NCI-H2171 treated with DMSO at 0.1 percent for 48 hours (cell line): ENCODE measurements around the gene AOPEP.
"Not testable (repeated sequence)": the region's sequence is repeated elsewhere in the genome, so short reads cannot be mapped to it uniquely, and the experiment has no call there.

ENCODE experiments used
- DNase-seq: peaks from one replicate; lab custom pipeline; 2025; lab: John Stamatoyannopoulos, UW

The AOPEP gene

GRCh38 chr9:94956731-94957130, 230.2 kb downstream of the AOPEP start:
- DNase-seq: peak; percentile 82

- no peak for DNase-seq
Measured at GRCh38 chr9:94960964-94961363, 234.5 kb downstream of the AOPEP start.

GRCh38 chr9:94961870-94962269, 235.4 kb downstream of the AOPEP start:
- DNase-seq: no peak

GRCh38 chr9:94965631-94966030, 239.1 kb downstream of the AOPEP start:
- DNase-seq: not testable (repeated sequence)

GRCh38 chr9:94966046-94966445, 239.5 kb downstream of the AOPEP start:
- DNase-seq: not testable (repeated sequence)

- no peak for DNase-seq
Measured at GRCh38 chr9:94967482-94967881, 241.0 kb downstream of the AOPEP start.

- DNase-seq: peak; percentile 96
Measured at GRCh38 chr9:94971378-94972131, 245.1 kb downstream of the AOPEP start.

- no peak for DNase-seq
Measured at GRCh38 chr9:94973451-94973941, 247.0 kb downstream of the AOPEP start.

GRCh38 chr9:94974154-94974879, 247.8 kb downstream of the AOPEP start:
- no peak for DNase-seq

- no peak for DNase-seq
Measured at GRCh38 chr9:94975480-94975879, 249.0 kb downstream of the AOPEP start.

GRCh38 chr9:94976077-94976476, 249.6 kb downstream of the AOPEP start:
- no peak for DNase-seq

- no peak for DNase-seq
Measured at GRCh38 chr9:94977416-94977815, 250.9 kb downstream of the AOPEP start.

GRCh38 chr9:94979904-94980507, 253.5 kb downstream of the AOPEP start:
- DNase-seq: no peak

- no peak for DNase-seq
Measured at GRCh38 chr9:94980947-94981722, 254.6 kb downstream of the AOPEP start.

- no peak for DNase-seq
Measured at GRCh38 chr9:94981723-94982090, 255.2 kb downstream of the AOPEP start.

GRCh38 chr9:94982211-94982610, 255.7 kb downstream of the AOPEP start:
- DNase-seq: no peak

- DNase-seq: no peak
Measured at GRCh38 chr9:94983552-94983951, 257.1 kb downstream of the AOPEP start.

GRCh38 chr9:94984891-94985476, 258.5 kb downstream of the AOPEP start:
- no peak for DNase-seq

- DNase-seq: no peak
Measured at GRCh38 chr9:94985649-94986048, 259.1 kb downstream of the AOPEP start.

GRCh38 chr9:94987731-94988130, 261.2 kb downstream of the AOPEP start:
- DNase-seq: no peak

GRCh38 chr9:94990897-94991561, 264.5 kb downstream of the AOPEP start:
- DNase-seq: no peak
